T-helper 17 cell (primary cell): ENCODE data around the gene ARHGDIB. TPM values are rescaled to one million over a fixed set of nuclear protein-coding genes. Genes with fewer than 3 reads are reported as not detected.

Experiments used
- ATAC-seq: fragments of 150-1000 bp; cut with Tn5 transposase; 2 replicates; pipeline ENCODE4 v1.10.0; 2021; ENCODE audit warnings: mild to moderate bottlenecking, moderate library complexity
- DNase-seq, 3 donors: peaks; one replicate each; pipeline versions ENCODE4 v3.0.0 to v3.0.0-alpha.2; 2020 to 2021
- H3K9me3 ChIP-seq: one replicate; pipeline ENCODE4 v1.7.0; 2013; ENCODE audit warnings: low read length, mild to moderate bottlenecking; ENCODE audit not compliant: control insufficient read depth, poor library complexity, severe bottlenecking
- H3K27ac Mint-ChIP-seq: one replicate; pipeline ENCODE4 v1.8.0; 2022; ENCODE audit warnings: mild to moderate bottlenecking, moderate library complexity, mixed read lengths
- H3K27me3 Mint-ChIP-seq: one replicate; pipeline ENCODE4 v1.8.0; 2022; ENCODE audit warnings: mixed read lengths
- H3K36me3 Mint-ChIP-seq: one replicate; pipeline ENCODE4 v1.8.0; 2022; ENCODE audit warnings: low read depth, mixed read lengths
- H3K4me1 Mint-ChIP-seq: one replicate; pipeline ENCODE4 v1.8.0; 2022; ENCODE audit warnings: mild to moderate bottlenecking, mixed read lengths
- H3K4me3 Mint-ChIP-seq: one replicate; pipeline ENCODE4 v1.8.0; 2022; ENCODE audit warnings: mild to moderate bottlenecking, moderate library complexity, mixed read lengths
- total RNA-seq, 4 donors: library from RNA in 2 of 4; stranded (reverse) in 2 of 4; gene quantifications; one replicate each; pipeline ENCODE4 v1.2.3 and lab custom pipeline; 2022 to 2026

The ARHGDIB gene
- total RNA-seq (100 to 1,000 TPM; 895 to 936 TPM), total RNA-seq (lab: John Stamatoyannopoulos, UW) (549 to 613 reads per million in 2 donors)

DNA sequence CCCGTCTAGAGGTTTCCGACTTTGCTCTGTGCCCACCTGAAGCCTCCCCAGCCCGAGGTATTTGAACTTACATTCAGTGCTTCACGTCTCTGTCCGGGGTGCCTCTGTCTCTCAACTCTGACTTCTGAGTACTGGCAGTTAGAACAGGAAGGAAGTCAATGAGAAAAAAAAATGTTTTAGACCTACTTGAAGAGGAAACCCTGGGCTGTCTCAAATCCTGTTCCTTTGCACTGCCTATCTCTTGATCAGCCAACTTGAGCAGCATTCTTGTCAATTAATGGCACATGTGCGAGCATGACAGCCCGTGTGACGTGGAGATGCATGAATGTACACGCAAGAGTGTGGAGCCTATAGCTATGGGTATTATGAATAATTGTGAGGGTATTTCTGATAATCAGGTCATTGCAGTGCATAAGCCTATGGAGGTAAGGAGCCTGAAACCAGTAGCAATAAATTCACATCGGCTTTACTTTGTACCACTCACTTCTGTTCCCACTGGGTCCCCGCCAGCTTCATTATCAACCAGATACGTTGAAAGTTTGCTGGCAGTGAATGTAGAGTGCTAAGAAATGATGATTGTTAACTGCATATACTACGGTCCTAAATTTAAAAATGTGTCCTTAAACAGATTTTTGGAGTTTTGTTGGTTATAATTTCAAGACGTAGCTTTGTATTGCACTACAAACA lies at the start of gene ARHGDIB:
Gene ARHGDIB, minus strand, starts transcription at position 136 of the 687 bp plus-strand sequence. CDS start 10,889 bp downstream, outside the sequence.
- Mint-ChIP-seq H3K27ac (peak within 1 kb of the TSS; percentile 100), H3K4me1 (peaks cover 59% of the 10 kb centered on the region), H3K4me3 (peak within 1 kb of the TSS; percentile 100), H3K27me3 (no peaks in the 10 kb centered on the region), H3K36me3 (peaks cover 21% of the 10 kb centered on the region)
- ATAC-seq (peak; percentile 81), DNase-seq (peak; percentile 56 to 73 (median 64))
- no peaks in the 10 kb centered on the region for H3K9me3 ChIP-seq

DNA sequence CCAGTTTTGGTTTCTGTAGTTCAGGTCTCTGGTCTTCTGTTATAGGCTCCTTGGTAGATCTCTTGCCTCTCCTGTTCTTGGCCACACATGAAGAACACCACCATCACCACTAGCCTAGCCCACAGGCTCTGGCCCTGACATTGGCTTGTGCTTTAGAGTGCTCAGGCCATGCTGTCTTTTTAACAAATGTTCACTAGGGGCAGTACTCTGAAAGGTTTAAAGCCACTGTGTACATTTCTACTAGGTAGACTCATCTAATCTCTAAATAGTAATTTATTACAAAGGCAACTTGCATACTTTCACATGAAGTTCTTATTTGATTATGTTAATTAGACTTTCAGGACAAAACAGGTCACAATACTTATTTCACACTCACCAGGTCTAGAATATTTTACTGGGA lies 49.8 kb upstream of the ARHGDIB start:
- Mint-ChIP-seq H3K36me3 (no peaks in the 10 kb centered on the region), H3K4me3 (no peak overlapping the region), H3K27ac (no peak overlapping the region), H3K27me3 (peaks cover 15% of the 10 kb centered on the region), H3K4me1 (no peaks in the 10 kb centered on the region)
- DNase-seq (no peak), ATAC-seq (no peak)
- H3K9me3 ChIP-seq: no peaks in the 10 kb centered on the region

DNA sequence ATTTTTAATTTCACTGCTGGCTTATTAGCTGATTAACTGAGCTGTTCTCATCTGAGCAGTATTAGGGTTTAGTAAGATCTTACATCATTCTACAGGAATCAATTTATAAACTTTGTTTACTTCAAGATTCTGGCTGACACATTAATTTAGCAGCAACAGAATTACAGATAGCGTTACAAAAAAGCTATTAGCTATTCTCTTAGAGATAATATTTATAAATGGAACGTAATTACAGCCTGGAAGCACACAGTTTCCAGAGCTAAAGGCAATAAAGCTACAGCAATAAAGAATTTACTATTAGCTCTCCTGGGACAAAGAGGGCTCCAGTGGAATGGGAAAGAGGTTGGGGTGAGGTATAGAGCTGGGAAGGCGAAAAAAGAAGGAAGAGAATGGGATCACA lies 46.1 kb upstream of the ARHGDIB start:
- Mint-ChIP-seq H3K36me3 (no peaks in the 10 kb centered on the region), H3K27me3 (peaks cover 50% of the 10 kb centered on the region), H3K4me3 (no peak overlapping the region), H3K27ac (no peak overlapping the region), H3K4me1 (no peaks in the 10 kb centered on the region)
- DNase-seq (no peak), ATAC-seq (no peak)
- H3K9me3 ChIP-seq: no peaks in the 10 kb centered on the region

DNA sequence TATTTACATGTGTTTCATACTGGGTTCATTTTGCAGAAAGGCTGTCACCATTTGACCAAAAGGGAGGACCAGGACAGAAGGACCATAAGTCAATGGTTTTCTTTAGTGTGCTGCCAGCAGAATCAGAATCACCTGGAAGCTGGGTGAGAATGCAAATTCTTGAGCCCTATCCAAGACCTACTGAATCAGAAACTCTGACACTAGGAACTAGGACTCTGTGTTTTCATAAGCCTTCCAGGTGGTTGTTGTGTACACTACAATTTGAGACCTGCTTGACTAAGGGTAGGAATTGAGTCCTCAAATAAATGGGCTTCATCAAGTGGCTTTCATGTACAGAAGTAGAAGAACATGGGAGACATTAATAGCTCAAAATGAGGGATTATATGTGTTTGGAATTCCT lies 43.7 kb upstream of the ARHGDIB start:
- no peak overlapping the region for H3K4me3 Mint-ChIP-seq
- H3K9me3 ChIP-seq: no peaks in the 10 kb centered on the region
- H3K27ac Mint-ChIP-seq: no peak overlapping the region
- no peaks in the 10 kb centered on the region for H3K4me1 Mint-ChIP-seq
- H3K36me3 Mint-ChIP-seq: no peaks in the 10 kb centered on the region
- ATAC-seq (no peak), DNase-seq (no peak)
- H3K27me3 Mint-ChIP-seq: peaks cover 67% of the 10 kb centered on the region

DNA sequence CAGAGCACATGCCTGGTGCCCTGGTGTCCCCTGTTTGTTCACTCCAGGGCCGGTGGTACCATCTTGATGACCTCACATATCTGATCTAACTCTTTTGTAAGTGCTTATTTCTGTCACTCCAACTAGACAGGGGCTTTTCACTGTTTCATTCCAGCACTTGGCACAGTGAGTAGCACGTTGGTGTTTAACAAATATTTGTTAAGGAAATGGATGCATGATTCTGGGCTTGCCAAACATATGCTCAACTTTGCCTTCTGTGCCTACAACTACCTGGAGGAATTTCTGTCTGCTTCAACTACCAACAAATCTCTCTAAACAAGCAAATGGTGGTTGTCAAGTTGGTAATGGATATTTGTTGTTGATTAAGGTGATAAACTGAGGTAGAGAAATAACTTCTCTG lies 43.0 kb upstream of the ARHGDIB start:
- Mint-ChIP-seq H3K4me3 (no peak overlapping the region), H3K27ac (no peak overlapping the region), H3K4me1 (no peaks in the 10 kb centered on the region), H3K36me3 (no peaks in the 10 kb centered on the region), H3K27me3 (peaks cover 68% of the 10 kb centered on the region)
- H3K9me3 ChIP-seq: no peaks in the 10 kb centered on the region
- DNase-seq: no peak
- no peak for ATAC-seq

DNA sequence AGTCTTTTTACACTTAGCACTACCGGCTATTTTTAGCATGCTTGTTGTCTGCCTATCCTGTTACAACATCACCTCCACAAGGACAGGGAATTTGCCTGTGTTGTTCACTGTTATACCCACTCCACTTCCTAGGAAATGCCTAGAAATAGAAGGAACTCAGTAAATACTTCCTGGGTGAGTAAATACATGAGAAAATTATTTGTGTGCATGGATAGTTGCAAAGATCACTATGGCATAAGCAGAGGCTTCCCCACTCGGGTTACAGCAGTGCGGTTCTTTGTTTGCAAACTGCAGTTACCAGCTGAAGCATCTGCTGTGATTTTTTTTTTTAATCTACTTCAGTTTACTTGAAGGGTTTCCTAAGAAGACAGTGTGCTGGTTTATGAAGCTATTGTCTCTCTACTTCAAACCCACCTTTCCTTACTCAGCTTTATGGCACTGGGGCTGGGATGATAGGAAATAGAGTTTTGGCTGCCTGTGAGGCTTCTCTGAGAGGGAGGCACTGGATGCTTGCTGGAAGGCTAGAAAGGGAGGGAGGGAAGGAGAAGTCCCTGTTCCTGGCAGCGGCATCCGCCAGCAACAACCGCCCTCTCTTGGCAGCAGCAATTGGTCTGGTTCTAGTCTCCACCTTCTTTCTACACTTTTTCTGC lies 40.5 kb upstream of the ARHGDIB start:
- Mint-ChIP-seq H3K4me3 (no peak overlapping the region), H3K36me3 (peaks cover 5% of the 10 kb centered on the region), H3K27me3 (peaks cover 72% of the 10 kb centered on the region), H3K4me1 (no peaks in the 10 kb centered on the region), H3K27ac (no peak overlapping the region)
- no peak for DNase-seq
- H3K9me3 ChIP-seq: no peaks in the 10 kb centered on the region
- no peak for ATAC-seq

DNA sequence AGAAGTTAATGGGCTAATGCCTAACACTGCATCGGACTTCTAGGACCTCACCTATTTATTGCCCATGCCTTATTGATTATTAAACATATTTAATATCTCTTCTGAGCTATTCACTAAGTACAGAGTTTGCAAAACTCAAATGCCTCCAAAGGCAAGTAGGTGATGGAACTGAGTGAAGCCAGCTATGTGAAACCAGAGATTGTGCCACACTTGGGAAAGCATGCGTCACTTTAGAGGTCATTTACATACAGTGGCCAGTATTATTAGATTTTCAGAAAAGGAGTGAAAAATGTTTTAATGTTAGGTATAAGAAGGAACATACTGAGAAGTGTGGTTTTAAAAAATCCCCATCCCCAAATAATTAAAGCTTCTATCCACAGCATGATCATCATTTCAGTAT lies 39.2 kb upstream of the ARHGDIB start:
- Mint-ChIP-seq H3K27me3 (peaks cover 62% of the 10 kb centered on the region), H3K27ac (no peak overlapping the region), H3K36me3 (peaks cover 5% of the 10 kb centered on the region), H3K4me3 (no peak overlapping the region), H3K4me1 (peaks cover 2% of the 10 kb centered on the region)
- no peaks in the 10 kb centered on the region for H3K9me3 ChIP-seq
- ATAC-seq (no peak), DNase-seq (no peak)

DNA sequence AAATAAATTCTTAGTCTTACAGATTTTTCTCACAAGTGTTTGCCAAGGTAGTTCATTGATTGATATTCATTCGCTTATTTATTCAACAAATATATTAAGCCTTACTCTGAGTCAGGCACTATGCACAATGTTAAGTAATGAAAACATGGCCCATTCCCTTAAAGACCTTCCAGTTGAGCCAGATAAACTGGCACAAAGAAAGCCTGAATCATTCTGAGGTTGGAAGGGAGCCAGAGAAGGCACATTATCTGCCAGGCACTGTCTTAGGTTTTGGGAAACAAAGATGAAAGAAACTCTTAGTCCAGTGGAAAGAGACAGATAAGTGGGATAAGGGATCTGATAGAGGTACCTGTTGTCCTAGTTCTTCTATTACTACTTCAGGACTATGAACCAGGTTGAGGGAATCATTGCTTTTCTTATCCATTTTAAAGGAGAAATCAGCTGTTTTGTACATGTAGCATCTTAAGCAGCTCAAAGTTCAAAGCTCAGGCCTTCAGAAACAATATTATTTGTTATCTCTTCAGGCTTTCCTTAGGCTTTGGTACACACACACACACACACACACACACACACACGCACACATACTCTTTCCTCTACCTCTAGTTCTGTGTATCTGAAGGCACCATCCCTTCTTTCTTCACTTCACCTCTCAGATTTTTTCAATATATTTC lies 38.4 kb upstream of the ARHGDIB start:
- no peaks in the 10 kb centered on the region for H3K9me3 ChIP-seq
- Mint-ChIP-seq H3K4me3 (no peak overlapping the region), H3K27me3 (peaks cover 55% of the 10 kb centered on the region), H3K27ac (no peak overlapping the region), H3K4me1 (peaks cover 8% of the 10 kb centered on the region), H3K36me3 (peaks cover 5% of the 10 kb centered on the region)
- ATAC-seq: no peak
- no peak for DNase-seq

DNA sequence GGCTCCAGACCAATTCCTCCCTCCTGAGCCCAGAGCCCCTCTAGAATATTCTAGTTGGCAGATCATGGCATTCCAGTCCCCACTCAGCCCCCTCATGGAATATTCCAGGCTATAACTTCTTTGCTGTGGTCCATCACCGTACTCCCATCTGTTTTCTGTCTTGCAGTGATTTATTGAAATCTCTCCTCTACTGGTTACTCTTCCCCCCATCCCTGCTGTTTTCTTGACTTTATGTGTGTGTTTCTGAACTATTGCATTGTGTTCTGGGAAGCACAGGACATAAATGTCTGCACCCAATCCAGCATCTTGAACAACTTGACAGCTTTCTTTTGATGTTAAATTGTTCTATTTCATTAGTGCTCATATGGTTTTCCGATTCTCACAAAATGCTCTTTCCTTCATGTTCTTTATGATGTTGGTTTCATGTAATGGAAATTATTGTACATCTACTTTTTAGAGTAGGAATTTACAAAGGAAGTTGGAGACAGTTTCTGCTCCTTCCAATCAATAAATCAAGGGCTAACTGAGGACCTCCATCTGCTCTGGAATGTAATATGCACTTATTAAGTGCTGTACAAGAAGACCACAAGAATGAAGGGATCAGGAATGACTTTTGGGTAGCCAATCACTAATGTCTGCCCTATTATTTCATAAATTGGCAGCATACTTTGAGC lies 37.8 kb upstream of the ARHGDIB start:
- DNase-seq (no peak), ATAC-seq (no peak)
- H3K9me3 ChIP-seq: no peaks in the 10 kb centered on the region
- no peak overlapping the region for H3K27ac Mint-ChIP-seq
- no peak overlapping the region for H3K4me3 Mint-ChIP-seq
- peaks cover 5% of the 10 kb centered on the region for H3K36me3 Mint-ChIP-seq
- peaks cover 15% of the 10 kb centered on the region for H3K4me1 Mint-ChIP-seq
- peaks cover 48% of the 10 kb centered on the region for H3K27me3 Mint-ChIP-seq

DNA sequence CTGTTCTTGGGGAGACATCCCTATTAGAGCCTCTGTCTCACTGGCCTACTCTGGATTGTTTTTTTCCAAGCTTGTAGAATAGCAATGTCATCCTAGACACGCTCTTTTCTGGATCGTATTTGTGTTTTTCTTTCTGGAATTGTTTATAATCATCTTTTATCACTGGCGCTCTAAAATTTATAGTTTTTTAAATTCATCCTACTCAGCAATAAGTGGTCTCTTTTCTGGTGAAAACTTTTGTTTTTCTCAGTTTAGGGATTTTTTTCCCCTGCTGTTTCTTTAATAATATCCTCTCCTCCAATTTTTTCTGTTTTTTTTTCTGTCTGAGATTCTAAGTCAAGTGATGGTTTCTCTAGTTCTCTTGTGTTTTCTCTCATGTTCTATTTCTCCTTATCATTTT lies 36.6 kb upstream of the ARHGDIB start:
- H3K27me3 Mint-ChIP-seq: peaks cover 37% of the 10 kb centered on the region
- H3K36me3 Mint-ChIP-seq: peaks cover 5% of the 10 kb centered on the region
- DNase-seq: no peak
- peaks cover 24% of the 10 kb centered on the region for H3K4me1 Mint-ChIP-seq
- H3K9me3 ChIP-seq: no peaks in the 10 kb centered on the region
- no peak overlapping the region for H3K27ac Mint-ChIP-seq
- no peak for ATAC-seq
- no peak overlapping the region for H3K4me3 Mint-ChIP-seq

DNA sequence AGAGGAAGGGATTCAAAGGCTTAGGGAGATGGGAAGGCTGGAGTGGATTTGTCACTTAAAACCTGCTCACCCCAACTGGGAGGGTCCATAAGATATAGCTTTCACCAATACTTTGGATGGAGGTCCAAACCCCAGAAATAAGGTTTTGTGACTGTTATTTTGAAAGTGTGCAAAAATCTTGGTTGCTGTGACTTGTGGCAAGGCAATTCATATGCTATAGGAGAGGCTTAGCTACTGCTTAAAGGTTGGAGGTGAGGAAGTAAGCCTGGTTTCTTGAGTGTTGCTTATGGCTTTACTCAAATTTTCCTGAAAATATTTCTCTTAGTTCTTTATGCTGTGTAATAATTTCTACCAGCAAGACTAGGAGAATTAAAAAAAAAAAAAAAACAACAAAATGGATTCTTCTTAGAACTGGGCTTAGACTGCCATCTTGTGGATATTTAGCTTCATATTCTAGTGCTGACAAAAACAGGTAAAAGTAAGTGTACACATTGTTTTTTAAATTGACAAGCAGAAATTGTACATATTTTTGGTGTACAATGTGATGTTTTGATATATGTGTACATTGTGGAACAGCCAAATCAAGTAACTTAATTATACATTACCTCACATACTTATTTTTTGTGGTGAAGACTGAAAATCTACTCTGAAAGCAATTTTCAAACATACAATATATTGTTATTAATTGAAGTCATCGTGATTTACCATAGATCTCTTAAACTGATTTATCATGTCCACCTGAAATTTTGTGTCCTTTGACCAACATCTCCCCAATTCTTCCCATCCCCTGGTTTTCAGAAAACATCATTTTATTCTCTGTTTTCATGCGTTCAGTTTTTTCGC lies 34.4 kb upstream of the ARHGDIB start:
- H3K9me3 ChIP-seq: no peaks in the 10 kb centered on the region
- no peak overlapping the region for H3K4me3 Mint-ChIP-seq
- ATAC-seq (peak; percentile 65), DNase-seq (no peak)
- H3K36me3 Mint-ChIP-seq: peaks cover 5% of the 10 kb centered on the region
- H3K4me1 Mint-ChIP-seq: peaks cover 24% of the 10 kb centered on the region
- H3K27me3 Mint-ChIP-seq: peaks cover 19% of the 10 kb centered on the region
- peak overlapping the region; percentile 79 for H3K27ac Mint-ChIP-seq

DNA sequence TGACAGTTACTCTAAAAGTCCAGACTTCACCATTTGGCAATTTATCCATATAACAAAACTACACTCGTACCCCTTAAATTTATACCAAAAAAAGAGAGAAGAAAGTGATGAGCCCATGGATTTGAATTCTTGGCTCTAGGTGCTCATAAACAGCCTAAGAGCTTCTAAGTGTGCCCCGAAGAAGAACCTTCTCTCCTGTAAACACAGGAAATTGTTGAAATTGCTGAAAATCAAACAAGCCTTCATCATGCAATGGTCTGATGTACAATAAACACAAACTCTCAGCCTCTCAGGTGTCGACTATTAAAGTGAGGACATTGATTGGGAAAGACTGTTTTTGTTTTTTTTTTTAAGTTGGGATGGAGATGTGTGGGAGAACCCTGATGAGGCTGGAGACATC lies 33.2 kb upstream of the ARHGDIB start:
- ATAC-seq (no peak), DNase-seq (no peak)
- peak overlapping the region; percentile 79 for H3K27ac Mint-ChIP-seq
- peaks cover 24% of the 10 kb centered on the region for H3K4me1 Mint-ChIP-seq
- no peaks in the 10 kb centered on the region for H3K9me3 ChIP-seq
- H3K4me3 Mint-ChIP-seq: peak overlapping the region; percentile 33
- H3K27me3 Mint-ChIP-seq: peaks cover 17% of the 10 kb centered on the region
- H3K36me3 Mint-ChIP-seq: peaks cover 5% of the 10 kb centered on the region
